COLO829 (cell line): Measurements from ENCODE around the gene UNC5CL.
"Not testable (repeated sequence)": the region's sequence is repeated elsewhere in the genome, so short reads cannot be mapped to it uniquely, and the experiment has no call there.

Source experiments
- DNase-seq: peaks from one replicate; pipeline ENCODE4 v3.0.0; 2012; ENCODE audit warnings: low spot score

UNC5CL gene

GRCh38 chr6:41038205-41038604 lies 816 bp downstream of the UNC5CL start:
- DNase-seq, result no peak

GRCh38 chr6:41037107-41037900 lies 1.7 kb downstream of the UNC5CL start:
- DNase-seq, result no peak

GRCh38 chr6:41036601-41037000 lies 2.4 kb downstream of the UNC5CL start:
- DNase-seq, result peak; percentile 72

DNA sequence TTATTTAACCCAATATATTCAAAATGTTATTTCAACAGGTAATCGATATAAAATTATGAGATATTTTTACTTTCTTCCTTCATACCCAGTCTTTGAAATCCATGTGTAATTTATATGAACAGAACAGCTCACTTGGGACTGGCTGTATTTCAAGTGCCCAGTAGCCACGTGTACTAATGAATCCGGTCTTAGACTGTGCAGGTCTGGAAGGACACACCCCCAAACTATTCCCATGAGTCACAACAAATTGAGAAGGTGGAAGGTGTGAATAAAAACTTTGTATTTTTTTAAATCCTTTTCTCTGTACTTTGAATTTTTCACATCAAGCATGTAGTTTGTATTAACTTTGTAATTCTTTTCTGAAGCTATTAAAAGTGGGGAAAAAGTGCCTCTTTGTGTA lies 2.8 kb downstream of the UNC5CL start:
- DNase-seq, result peak; percentile 75

GRCh38 chr6:41033776-41034175 lies 5.2 kb downstream of the UNC5CL start:
- DNase-seq, result no peak

DNA sequence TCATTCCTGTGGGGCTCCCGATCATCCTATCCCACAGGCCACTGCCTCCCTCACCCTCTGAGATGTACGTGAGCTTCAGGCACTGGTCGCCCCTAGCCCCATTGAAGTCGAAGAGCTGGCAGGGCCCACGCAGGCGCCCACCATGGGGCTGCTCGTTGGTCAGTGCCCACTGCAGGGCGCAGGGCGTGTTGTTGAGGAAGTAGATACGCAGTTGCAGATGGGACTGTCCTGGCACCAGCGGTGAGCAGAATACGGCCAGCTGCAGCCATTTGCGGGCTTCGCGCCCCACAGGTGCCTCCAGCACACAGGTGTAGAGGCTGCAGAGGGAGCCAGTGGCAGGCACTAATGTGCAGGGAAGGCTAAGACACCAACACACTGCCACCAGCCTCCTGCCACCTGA lies 6.2 kb downstream of the UNC5CL start:
- DNase-seq, result no peak

DNA sequence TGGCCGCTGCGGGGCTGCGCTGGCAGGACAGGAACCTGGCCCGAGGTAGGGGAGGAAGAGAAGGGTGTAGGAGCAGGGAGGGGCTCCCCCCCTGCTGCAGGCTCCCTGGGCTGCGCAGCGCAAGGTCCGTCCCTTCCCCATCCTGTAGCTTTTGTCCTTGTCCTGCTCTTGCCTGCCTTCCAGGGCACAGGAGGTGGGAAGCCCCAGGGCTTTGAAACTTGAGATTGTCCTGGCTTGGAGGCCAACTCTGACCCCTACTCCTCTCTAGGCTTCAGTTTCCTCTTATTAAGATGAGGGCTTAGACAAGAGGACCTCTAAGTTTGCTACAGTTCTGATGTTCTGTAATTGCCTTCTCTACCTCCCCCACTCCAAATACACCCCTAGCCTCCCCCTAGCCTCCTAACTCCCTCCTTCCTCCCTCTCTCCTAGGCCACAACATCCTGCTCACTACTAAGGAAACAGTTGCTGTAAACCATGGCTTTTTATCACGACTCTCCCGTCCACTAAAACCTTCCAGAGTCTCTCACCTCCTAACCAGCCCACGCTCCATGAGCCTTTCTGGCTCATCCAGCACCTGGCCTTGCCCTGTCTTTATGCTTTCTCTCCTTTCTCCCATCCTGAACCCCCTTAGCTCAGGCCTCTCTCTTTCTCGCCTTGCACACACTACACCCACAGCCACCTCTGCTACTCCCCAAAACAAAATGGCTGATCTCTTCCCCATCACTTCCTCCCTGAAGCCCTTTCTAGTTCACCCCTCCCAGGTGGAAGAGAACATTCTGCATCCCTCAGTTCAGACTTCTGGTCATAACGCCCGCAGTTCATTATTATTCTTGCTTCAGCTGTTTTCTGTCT lies 10.2 kb downstream of the UNC5CL start:
- no peak for DNase-seq

DNA sequence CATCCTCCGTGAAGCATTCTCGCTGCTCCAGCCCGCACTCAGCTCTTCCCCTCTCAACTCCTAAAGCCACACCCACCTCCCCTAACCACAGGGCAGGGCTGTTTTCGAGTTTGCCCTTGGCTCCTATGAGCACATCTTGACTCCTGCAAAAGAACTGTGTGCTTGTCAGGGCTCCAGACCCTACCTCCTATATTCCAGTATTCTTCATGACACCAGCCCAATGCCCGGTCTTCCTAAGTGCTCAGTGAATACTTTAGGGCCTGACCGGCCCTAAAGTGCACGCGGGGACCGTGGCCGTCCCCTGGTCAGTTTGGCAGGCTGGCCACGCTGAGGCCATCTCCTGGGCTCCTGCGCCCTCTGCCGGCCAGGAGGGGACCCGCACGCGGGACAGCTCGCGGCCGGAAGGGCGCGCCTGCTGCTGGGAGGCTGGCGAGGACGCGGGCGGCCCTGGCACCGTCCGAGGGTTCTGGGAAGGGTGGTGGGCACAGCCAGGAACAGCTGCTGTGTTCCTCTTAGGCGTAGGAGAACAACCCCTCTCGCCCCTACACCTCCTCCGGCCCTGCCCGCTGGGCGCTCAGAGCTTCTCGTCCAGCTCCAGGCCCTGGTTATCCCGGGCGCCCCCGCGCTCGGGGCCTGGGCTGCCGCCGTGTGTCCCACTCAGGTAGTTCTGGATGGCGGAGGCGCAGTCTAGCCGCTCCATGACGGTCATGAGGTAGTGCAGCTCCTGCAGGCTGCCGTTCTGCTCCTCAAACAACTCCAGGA lies 11.0 kb downstream of the UNC5CL start:
- peak; percentile 83 for DNase-seq

DNA sequence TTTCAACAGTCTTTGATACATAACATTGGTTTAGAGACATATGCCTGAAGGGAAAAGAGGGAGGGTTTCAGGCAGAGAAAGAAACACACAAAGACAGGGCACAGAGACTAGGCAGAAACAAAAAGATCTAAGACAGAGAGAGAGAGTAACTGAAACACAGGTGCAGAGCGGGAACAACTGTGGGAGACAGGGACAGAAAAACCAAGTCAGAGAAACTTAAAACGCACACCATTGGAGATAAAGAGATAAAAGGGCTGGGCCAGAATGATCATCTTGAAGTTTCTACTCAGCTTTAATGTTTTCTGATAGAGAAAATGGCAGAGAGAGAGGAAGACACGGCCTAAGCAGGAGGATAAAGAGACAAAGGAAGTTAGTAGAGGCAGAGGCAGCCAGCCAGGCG lies 11.8 kb downstream of the UNC5CL start:
- DNase-seq, result no peak

DNA sequence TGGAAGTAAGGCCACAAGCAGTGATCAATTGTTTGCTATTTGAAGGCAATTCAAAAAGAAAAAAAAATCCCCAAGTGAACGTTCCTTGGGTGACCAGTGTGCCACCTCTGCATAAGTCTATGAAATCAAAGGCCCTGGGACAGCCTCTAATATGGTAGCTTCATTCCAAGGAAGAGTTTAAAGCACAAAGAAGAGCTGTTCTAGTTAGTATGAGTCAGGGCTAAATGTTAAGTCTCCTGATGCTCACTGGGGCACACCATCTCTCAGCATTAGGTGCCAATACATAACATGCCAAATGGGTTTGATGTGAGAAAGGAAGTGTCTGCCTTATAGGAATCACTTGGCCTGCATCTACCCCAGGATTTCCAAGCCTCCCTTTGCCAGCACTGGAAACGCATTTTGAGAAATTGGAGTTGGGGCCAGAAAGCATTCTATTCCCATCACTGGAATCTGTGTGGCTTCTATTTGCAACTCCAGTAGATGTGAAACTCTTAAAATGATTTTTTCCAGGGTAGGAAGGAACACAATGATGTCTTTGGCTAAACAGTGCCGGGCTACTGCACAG lies 13.0 kb downstream of the UNC5CL start:
- peak; percentile 74 for DNase-seq

GRCh38 chr6:41023114-41023513 lies 15.9 kb downstream of the UNC5CL start:
- DNase-seq, result no peak

DNA sequence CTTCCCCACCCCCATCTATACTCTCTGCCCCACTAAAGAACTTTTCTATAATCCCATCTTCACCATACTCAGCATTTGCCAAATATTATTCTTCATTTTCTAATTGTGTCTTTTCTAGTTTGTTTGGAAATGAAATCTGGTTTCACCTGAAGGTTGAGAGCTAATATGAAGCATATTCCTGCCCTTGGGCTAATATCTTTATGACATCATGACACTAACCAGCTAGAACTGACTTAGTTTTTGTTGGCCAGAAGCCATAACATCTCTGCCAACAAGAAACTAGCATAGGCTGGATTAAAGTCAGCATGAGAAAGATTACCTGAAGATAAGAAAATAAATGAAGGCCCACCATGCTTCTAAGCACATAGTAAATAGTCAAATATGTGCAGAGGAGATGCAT lies 16.7 kb downstream of the UNC5CL start:
- no peak for DNase-seq

GRCh38 chr6:41021832-41022231 lies 17.2 kb downstream of the UNC5CL start:
- DNase-seq, result no peak

DNA sequence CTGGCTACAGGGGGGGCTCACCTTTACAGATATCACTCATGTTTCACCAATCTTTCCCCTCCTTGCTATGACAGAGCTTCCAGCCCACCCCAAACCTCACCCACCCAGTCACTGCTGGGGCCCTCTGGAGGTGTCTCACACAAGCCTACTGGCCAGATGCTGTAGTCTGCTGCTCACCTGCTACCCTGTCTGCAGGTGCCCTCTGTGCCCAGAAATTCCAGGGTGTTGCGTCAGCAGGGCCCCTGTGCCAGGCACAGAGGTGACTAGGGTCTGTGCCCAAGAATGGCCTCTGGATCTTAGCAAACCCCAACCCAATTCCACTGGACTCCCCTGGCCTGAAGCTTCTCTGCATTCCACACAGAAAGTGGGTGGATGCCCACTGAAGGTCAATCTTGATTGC lies 21.4 kb downstream of the UNC5CL start:
- no peak for DNase-seq

DNA sequence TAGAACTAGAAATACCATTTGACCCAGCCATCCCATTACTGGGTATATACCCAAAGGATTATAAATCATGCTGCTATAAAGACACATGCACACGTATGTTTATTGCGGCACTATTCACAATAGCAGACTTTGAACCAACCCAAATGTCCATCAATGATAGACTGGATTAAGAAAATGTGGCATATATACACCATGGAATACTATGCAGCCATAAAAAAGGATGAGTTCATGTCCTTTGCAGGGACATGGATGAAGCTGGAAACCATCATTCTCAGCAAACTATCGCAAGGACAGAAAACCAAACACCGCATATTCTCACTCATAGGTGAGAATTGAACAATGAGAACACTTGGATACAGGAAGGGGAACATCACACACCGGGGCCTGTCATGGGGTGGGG lies 23.2 kb downstream of the UNC5CL start:
- not testable (repeated sequence) for DNase-seq

DNA sequence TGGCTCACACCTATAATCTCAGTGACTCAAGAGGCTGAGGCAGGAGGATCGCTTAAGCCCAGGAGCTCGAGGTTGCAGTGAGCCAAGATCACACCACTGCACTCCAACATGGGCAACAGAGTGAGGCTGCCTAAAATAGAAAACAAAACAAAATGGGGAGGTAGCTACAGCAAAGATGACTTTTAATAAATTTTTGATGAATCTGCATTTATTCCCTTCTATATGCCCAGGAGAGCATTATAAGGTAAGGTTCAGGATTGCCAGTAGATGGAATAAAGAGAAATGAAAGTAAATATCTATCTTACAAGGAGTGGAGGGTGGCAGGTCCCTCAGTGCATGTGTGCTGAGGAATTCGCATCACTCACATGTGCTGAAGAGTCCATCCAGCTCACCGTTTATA lies 24.2 kb downstream of the UNC5CL start:
- no peak for DNase-seq

DNA sequence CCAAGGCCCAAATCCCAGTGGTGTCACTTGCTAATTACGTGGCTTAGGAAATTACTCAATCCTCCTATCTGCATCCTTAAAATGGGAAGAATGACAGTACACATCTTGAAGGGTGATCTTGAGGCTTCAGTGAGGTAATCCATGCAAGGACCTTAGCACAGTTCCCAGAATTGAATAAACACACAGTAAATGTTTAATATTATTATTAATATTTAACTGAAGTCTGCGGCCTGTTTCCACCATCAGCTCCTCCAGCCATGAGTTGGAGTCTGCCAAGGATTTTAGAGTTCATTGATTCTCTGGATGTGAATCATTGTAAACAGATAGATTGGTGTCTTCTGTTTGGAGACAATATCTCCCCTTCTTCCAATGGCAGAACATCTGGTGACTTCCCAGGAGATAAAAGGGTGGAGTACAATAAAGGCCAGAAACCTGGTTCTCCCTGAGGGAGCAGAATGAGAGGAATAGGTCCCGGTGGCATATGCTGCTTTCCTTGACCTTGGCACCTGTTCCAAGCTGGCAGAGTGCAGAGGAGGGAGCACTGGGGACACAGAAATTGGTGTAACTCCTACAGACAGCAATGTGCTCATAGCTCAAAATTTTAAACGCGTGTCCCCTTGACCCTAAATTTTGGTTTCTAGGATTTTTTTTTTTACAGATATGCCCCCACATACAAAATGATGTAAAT lies 25.4 kb downstream of the UNC5CL start:
- no peak for DNase-seq

- no peak for DNase-seq
Observed at GRCh38 chr6:41011673-41012072, 27.3 kb downstream of the UNC5CL start.

DNA sequence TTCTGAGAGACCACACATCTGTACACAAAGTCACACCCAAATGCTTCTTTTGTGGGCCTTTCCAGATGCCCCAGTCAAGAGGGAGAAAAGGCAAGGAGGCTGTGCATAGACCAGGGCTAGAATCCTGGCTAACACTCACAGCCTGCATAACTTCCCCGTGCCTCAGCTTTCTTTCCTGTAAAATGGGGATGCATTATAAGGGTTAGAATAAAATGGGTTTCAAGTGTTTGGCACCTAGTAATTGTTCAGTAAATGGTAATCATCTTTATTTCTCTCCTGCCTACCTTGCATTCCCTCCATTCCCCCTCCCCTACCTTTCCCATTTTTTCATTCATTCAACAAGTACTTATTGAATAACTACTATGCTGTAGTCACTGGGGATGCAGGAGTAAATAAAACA lies 29.4 kb downstream of the UNC5CL start:
- no peak for DNase-seq

DNA sequence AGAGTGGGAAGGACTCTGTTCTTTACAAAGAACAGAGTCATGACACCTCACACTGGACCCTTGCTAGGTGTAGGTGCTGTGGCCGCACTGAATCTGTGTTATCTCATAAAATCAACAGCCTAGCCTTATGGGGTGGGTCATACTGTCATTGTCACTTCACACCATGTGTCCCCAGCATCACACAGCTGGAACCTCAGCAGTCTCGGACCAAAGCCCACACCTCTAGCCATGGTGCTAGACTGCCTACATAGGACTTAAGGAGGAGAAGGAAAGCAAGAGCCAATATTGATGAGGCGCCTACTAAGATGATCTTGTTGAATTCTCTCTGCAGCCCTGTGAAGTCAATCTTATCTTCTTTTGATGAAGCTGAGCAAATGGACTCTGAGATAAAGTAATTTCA lies 31.0 kb downstream of the UNC5CL start:
- DNase-seq, result no peak

- not testable (repeated sequence) for DNase-seq
Observed at GRCh38 chr6:41006980-41007379, 32.0 kb downstream of the UNC5CL start.

DNA sequence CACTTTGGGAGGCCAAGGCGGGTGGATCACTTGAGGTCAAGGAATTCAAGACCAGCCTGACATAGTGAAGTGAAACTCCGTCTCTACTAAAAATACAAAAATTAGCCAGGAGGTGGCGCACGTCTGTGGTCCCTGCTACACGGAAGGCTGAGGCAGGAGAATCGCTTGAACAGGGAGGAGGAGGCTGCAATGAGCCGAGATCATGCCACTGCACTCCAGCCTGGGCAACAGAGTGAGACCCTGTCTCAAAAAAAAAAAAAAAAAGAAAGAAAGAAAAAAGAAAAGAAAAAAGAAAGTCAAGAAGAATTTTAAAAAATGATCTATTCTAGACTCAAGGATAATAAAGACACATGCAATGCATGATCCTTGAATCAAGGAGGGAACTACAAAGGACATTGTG lies 32.8 kb downstream of the UNC5CL start:
- not testable (repeated sequence) for DNase-seq
